Panc1 (cell line): ENCODE results near the gene ENTPD2. TPM values are rescaled to one million over a fixed set of nuclear protein-coding genes. Genes with fewer than 3 reads are reported as not detected.

Experiments used
- ATAC-seq: fragments of 200-7000 bp; cut with Tn5 transposase; 2 replicates; pipeline ENCODE4 v1.9.1; 2020; ENCODE audit warnings: mild to moderate bottlenecking, moderate library complexity
- BruUV-seq: library from RNA; stranded (reverse); fragments of 400-500 nt; replicated peaks from 2 replicates; lab custom pipeline; 2021; lab: Mats Ljungman, UMichigan
- CTCF ChIA-PET: fragments of 300-600 bp; sonication (Branson Sonifier 250); formaldehyde crosslinking; loops from one replicate; lab custom pipeline; 2022; ENCODE audit warnings: antibody characterized with exemption; lab: Charles Lee
- POLR2A ChIA-PET: fragments of 300-600 bp; sonication (Branson Sonifier 250); formaldehyde crosslinking; loops from one replicate; lab custom pipeline; 2022; ENCODE audit warnings: antibody characterized with exemption; lab: Charles Lee
- DNase-seq: peaks from one replicate; pipeline ENCODE4 v3.0.0-alpha.2; 2010; ENCODE audit warnings: low read depth, low spot score
- H3K27ac ChIP-seq: 2 replicates; pipeline ENCODE4 v1.5.1; 2011; ENCODE audit warnings: mild to moderate bottlenecking, low read length, inconsistent platforms
- H3K27me3 ChIP-seq: fragments of 200-500 bp; sonication (Bioruptor generic); 2 replicates; pipeline ENCODE4 v1.6.0; 2014; ENCODE audit warnings: low read length, inconsistent platforms; ENCODE audit not compliant: control insufficient read depth, insufficient read depth
- H3K36me3 ChIP-seq: fragments of 200-500 bp; sonication (Bioruptor generic); 2 replicates; pipeline ENCODE4 v1.5.1; 2014; ENCODE audit warnings: inconsistent platforms, mild to moderate bottlenecking, low read length, moderate library complexity; ENCODE audit not compliant: control insufficient read depth, insufficient read depth
- H3K4me1 ChIP-seq: 2 replicates; pipeline ENCODE4 v1.5.1; 2011; ENCODE audit warnings: inconsistent platforms, mild to moderate bottlenecking, low read length, moderate library complexity; ENCODE audit not compliant: control insufficient read depth, insufficient read depth
- H3K4me3 ChIP-seq, 2 experiments: 2 replicates each; pipeline ENCODE4 v1.5.1; 2011 to 2012; ENCODE audit warnings: low read depth in 2 of 2, low read length in 2 of 2, mild to moderate bottlenecking in 2 of 2, inconsistent platforms in 1 of 2, moderate library complexity in 1 of 2
- H3K9me3 ChIP-seq: fragments of 200-500 bp; sonication (Bioruptor generic); 2 replicates; pipeline ENCODE4 v1.5.1; 2014; ENCODE audit warnings: low read depth, mild to moderate bottlenecking, inconsistent platforms, low read length, moderate library complexity; ENCODE audit not compliant: control insufficient read depth, insufficient read depth
- POLR2AphosphoS5 ChIP-seq: IDR thresholded peaks from 2 replicates; pipeline ENCODE4 v1.6.1; 2012; ENCODE audit warnings: mild to moderate bottlenecking, low read depth, low read length, moderate library complexity
- REST ChIP-seq, 2 experiments: IDR thresholded peaks; 2 replicates each; pipeline ENCODE4 v1.6.1; 2011 to 2012; ENCODE audit warnings: low read depth in 2 of 2, control low read depth in 1 of 2, low read length in 1 of 2, mild to moderate bottlenecking in 1 of 2, moderate library complexity in 1 of 2; ENCODE audit not compliant: insufficient read depth in 1 of 2
- SIN3A ChIP-seq: IDR thresholded peaks from 2 replicates; pipeline ENCODE4 v1.6.1; 2012; ENCODE audit warnings: low read depth, mild to moderate bottlenecking, low read length, moderate library complexity, borderline replicate concordance; ENCODE audit not compliant: insufficient read depth
- TCF7L2 ChIP-seq: IDR thresholded peaks from 2 replicates; pipeline ENCODE4 v1.6.1; 2011; ENCODE audit warnings: mild to moderate bottlenecking, low read depth, low read length, inconsistent platforms
- in situ Hi-C: cut with HindIII; loops from 2 replicates; pipeline ENCODE4 v1.10.0; 2016; ENCODE audit warnings: low sequenced_read_pairs, low pct_unique_long_range_greater_than_20kb
- intact Hi-C: fragments of 100-400 bp; cut with micrococcal nuclease; formaldehyde crosslinking; loops from one replicate; pipeline ENCODE4 v1.10.0; 2022; ENCODE audit not compliant: unreplicated experiment
- total RNA-seq: library from RNA; stranded (reverse); gene quantifications from one replicate; pipeline ENCODE4 v1.2.1, GENCODE V29; 2021; ENCODE audit not compliant: unreplicated experiment
- TF ChIP-seq, protein P1 (sequence below): fragments of 450-650 bp; IDR thresholded peaks from 2 replicates; pipeline ENCODE4 v1.5.1; 2017; ENCODE audit warnings: mild to moderate bottlenecking

The ENTPD2 gene
- total RNA-seq, 1 experiment from 2014 or later, result 2.8 TPM

- no peak for TF ChIP-seq TCF7L2
- no peak for TF ChIP-seq REST (IDR thresholded peaks at IDR 0.05; ENCODE audit: insufficient read depth in 1 of 2, low read depth in 2 of 2, low read length in 1 of 2)
- TF ChIP-seq, protein P1, sequence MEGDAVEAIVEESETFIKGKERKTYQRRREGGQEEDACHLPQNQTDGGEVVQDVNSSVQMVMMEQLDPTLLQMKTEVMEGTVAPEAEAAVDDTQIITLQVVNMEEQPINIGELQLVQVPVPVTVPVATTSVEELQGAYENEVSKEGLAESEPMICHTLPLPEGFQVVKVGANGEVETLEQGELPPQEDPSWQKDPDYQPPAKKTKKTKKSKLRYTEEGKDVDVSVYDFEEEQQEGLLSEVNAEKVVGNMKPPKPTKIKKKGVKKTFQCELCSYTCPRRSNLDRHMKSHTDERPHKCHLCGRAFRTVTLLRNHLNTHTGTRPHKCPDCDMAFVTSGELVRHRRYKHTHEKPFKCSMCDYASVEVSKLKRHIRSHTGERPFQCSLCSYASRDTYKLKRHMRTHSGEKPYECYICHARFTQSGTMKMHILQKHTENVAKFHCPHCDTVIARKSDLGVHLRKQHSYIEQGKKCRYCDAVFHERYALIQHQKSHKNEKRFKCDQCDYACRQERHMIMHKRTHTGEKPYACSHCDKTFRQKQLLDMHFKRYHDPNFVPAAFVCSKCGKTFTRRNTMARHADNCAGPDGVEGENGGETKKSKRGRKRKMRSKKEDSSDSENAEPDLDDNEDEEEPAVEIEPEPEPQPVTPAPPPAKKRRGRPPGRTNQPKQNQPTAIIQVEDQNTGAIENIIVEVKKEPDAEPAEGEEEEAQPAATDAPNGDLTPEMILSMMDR, result no peak
- TF ChIP-seq SIN3A, result no peak
- no peak for TF ChIP-seq POLR2AphosphoS5
- intact Hi-C loops, result loop anchor here (10.0 kb wide), 1 partner anchor 86 kb away; the partner anchor contains the start of genes C8G and FBXW5
- H3K27me3 ChIP-seq, result no peaks in the 10 kb centered on the region
- no peak for ATAC-seq
- no peak overlapping the region for H3K4me3 ChIP-seq
- no peak for DNase-seq
- H3K36me3 ChIP-seq, result no peaks in the 10 kb centered on the region
- CTCF ChIA-PET, result no interaction called here
- in situ Hi-C loops, result no loop called here
- H3K4me1 ChIP-seq, result peaks cover 22% of the 10 kb centered on the region
- no TSS peak for BruUV-seq
- no peak overlapping the region for H3K27ac ChIP-seq
- no peaks in the 10 kb centered on the region for H3K9me3 ChIP-seq
- POLR2A ChIA-PET, result no interaction called here
Observed at GRCh38 chr9:137030538-137031527, 23.0 kb downstream of the ENTPD2 start.

DNA sequence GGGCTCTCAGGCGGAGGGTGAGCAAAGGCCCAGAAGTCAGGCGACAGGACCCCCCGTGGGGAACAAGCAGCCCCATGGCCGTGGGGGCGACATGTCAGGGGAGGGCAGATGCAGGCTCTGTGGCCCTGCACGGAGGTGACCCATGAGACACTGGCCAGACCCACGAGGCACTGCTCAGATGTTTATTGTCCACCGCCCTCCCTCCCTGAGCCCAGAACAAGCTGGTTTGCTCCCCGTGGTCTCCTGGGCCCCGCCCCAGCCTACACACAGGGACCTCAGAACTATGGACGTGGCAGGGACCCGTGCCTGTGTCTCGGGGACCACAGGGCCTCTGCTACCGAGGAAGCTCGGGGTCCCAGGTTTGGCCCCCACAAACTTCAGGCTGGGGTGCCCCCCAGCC, 23.9 kb downstream of the ENTPD2 start:
- DNase-seq (no peak), ATAC-seq (no peak)
- Histone ChIP-seq H3K27ac (no peak overlapping the region), H3K27me3 (no peaks in the 10 kb centered on the region), H3K4me3 (no peak overlapping the region), H3K9me3 (no peaks in the 10 kb centered on the region), H3K4me1 (peaks cover 27% of the 10 kb centered on the region), H3K36me3 (no peaks in the 10 kb centered on the region)
- in situ Hi-C loops, result no loop called here
- TF ChIP-seq, protein P1, result no peak
- TF ChIP-seq REST (IDR thresholded peaks at IDR 0.05; ENCODE audit: insufficient read depth in 1 of 2, low read depth in 2 of 2, low read length in 1 of 2) (no peak), TCF7L2 (no peak), SIN3A (no peak), POLR2AphosphoS5 (no peak)
- BruUV-seq, result no TSS peak
- intact Hi-C loops, result loop anchor here (10.0 kb wide), 1 partner anchor 85 kb away; the partner anchor contains the start of genes C8G and FBXW5
- POLR2A ChIA-PET, result no interaction called here
- CTCF ChIA-PET, result interaction anchor here (0.6 to 1.4 kb wide), 12 partner anchors 8 to 240 kb away, joined by 3 to 14 read pairs (median 4); partner anchors contain the start of gene CLIC3
